HG02642 (cell line): ENCODE data around the gene ANGPTL1.

Source experiments
- ATAC-seq: cut with Tn5 transposase; IDR thresholded peaks from one replicate; pipeline ENCODE4 v1.9.1; 2021; ENCODE audit warnings: mild to moderate bottlenecking; ENCODE audit not compliant: unreplicated experiment, poor library complexity

ANGPTL1 gene, protein sequence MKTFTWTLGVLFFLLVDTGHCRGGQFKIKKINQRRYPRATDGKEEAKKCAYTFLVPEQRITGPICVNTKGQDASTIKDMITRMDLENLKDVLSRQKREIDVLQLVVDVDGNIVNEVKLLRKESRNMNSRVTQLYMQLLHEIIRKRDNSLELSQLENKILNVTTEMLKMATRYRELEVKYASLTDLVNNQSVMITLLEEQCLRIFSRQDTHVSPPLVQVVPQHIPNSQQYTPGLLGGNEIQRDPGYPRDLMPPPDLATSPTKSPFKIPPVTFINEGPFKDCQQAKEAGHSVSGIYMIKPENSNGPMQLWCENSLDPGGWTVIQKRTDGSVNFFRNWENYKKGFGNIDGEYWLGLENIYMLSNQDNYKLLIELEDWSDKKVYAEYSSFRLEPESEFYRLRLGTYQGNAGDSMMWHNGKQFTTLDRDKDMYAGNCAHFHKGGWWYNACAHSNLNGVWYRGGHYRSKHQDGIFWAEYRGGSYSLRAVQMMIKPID

DNA sequence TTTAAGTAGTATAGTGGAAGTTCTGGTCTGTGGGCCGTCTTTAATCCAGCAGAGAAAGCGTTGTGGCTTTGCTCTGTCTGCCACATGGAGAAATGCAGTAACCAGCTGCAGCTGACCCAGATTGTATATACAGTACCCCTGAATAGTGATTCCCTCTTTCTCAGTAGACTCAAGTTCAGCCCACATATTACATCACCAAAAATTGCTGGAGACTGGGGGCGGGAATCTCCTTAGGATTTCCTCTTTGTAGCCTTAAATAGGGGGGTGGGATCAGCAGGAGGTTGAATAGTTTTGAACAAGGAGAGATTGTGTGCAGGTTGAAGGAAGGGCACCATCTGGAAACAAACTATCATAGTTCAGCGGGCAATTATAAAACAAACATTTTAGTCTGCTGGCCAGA, at the start of gene ANGPTL1:
ANGPTL1 (minus strand) TSS at position 134 of the 400 bp plus-strand sequence. CDS start 5,301 bp downstream, outside the sequence.
- ATAC-seq = no peak

DNA sequence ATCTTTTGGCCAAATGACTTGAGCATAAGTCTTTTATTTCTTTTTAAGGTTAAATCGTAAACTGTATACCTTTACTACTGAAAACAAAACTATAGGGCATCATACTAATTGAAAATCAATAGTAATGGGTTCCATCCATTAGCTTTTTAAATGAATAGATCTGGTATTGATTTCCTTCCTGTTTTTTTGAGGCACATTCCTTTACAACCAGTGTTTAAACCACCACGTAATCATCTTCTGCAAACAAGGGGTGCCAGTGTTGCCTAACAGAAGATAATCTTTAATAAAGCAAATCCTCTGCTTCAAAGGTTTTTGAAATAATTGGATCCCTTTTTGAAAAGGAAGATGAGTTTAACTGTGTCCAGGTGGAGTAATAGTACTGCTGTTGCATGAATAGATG, 48.7 kb upstream of the ANGPTL1 start:
- ATAC-seq = no peak

DNA sequence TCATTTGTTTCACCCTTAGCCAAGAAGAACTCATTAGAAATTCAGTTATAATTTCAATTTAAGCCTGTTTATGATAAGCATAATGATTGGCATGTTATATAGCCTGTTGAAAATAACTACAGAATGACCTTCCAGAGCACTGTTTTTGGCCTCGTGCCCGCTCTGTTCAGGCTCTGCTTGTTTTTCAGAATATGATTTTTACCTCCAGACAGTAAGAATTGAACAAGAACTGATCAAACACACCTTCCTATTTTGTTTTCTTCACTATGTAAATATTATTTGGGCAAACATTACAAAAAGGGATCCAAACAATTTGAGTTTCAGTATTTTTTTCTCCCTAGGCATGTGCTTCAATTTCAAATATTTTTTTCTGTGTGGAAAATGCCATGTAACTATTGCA, 48.1 kb upstream of the ANGPTL1 start:
- no peak for ATAC-seq

DNA sequence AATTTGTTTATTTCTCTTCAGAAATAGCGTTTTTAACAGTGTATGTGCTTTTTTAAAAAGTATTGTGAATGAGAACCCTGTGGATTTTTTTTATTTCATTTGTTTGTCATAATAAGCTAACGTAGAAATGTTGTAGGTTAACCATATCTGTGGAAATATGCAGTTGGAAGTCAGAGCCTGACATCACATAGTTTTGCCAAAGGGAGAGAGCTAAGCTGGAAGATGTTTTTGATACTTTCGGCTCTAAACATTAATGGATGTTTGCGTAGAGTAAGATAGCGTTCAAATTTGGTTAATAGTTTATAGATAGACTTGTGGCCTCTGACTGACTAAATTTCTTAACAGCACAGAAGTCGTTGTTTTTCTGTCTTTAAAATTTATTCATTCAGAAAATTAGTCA, 47.4 kb upstream of the ANGPTL1 start:
- ATAC-seq = no peak

DNA sequence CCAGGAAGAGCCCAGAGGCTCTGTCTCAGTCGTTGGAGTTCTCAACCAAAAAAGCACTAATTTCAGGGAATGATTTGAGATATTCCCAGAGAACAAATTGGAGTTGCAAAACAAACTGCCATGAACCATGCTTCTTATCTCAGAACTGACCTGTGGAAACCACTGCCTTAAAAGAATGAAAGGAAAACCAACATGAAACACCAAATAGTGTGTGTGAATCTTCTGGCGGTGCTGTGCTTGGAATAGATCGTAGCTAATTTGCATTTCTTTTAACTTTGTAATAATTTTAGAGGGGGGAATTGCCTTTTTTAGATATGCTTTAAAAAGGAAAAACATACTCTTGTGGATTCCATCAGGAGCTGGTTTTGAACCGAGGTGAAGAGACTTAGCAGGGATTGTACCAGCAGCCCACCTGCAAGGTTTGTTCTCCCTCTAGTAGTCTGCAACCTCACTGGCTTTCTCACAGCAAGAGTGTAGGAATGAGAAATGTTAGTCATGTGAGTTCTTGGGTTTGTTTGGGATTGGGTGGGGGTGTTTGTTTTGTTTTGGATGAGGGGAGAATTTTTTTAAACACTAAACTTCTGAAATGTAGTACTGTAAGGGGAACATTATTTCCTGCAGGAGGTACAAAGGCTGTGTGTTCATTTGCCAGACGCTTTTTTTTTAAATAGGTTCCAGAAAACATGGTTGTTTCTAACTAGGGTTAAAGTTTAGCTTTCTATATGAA, 45.7 kb upstream of the ANGPTL1 start:
- no peak for ATAC-seq

DNA sequence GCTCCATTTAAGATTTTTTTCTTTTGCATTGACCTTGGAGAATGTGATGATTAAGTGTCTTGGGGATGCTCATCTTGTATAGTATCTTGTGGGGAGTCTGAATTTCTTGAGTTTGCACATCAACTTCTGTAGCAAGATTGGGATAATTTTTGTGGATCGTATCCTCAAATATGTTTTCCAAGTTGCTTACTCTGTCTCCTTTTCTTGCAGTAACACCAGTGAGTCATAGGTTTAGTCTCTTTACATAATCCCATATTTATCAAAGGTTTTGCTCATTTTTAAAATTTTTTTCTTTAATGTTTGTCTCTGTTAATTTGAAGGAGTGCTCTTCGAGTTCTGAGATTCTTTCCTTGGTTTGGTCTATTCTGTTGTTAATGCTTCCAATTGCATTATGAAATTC, 41.7 kb upstream of the ANGPTL1 start:
- ATAC-seq = no peak

DNA sequence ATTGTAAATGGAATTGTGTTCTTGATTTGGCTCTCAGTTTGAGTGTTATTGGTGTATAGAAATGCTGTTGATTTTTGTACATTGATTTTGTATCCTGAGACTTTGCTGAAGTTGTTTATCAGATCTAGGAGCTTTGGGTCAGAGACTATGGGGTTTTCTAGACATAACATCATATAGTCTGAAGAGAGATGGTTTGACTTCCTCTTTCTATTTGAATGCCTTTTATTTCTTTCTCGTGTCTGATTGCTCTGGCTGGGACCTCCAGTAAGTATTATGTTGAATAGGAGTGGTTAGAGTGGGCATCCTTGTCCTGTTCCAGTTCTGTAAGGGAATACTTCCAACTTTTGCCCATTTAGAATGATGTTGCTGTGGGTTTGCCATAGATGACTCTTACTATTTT, 39.1 kb upstream of the ANGPTL1 start:
- ATAC-seq = no peak

DNA sequence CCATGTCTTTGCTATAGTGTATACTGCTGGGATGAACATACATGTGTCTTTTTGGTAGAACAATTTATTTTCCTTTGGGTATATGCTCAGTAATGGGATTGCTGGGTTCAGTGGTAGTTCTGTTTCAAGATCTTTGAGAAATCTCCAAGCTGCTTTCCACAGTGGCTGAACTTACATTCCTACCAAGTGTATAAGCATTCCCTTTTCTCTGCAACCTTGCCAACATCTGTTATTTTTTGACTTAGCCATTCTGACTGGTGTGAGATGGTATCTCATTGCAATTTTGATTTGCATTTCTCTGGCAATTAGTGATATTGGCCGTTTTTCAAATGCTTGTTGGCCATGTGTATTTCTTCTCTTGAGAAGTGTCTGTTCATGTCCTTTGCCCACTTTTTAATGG, 37.5 kb upstream of the ANGPTL1 start:
- ATAC-seq = no peak

DNA sequence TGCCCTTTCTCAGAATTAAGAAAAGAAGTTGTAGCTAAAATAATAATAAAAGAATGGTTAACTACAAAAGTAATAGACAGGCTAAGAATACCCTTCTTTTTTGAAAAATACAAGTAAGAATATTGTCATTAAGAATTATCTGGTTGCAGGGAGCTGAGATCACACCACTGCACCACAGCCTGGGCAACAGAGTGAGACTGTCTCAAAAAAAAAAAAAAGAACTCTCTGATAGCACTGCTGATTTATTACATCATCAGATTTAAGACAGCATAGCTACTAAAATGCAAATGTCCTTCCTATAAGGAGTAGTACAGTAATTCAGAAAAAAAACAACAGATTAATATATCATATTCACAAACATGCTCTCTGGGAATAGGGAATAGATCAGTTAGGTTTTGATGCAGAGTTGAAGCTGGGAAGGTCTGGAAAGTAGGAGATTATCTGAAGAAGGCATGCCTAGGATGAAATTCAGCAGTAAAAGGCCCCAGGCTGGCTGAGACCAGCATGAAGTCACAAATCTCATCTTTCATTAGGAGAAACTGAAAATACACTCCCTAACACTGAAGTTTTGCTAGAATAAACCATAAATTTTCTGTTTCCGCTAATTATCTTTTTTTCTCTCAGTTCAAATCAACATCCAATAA, 30.7 kb upstream of the ANGPTL1 start:
- ATAC-seq = no peak

DNA sequence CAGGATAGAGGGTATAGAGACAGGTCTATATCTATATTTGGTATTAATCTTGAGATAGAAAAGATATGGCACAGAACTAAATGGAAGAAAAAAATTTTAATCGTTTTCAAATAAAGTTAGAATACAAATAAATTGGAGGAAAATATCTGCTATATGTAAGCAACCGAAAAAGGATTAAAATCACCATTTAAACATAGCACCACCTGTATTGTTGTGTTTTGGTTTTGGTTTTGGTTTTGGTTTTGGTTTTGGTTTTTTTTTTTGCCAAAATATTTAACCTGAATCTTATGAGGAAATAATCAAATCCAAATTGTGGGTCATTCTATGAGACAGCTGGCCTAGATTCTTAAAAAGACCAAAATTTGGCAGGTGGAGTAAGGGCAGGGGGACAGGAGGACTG, 28.5 kb upstream of the ANGPTL1 start:
- ATAC-seq = no peak

DNA sequence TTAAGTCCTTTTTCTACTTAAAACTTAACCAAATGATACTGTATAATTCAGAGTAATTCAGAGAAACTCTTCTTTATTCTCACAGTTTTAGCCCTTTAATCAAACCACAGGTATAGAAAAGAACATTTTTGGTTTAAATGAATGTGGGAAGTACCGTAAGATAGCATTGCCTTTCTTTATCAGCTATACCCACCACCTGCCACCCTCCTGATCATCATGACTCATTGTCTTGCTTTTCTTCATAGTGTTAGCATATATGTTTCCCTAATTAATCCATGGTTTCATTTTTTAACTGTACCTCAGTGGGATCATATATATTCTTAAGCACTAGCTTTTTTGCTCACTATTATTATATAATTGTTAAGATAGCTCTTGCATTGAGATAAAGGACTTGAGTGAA, 27.5 kb upstream of the ANGPTL1 start:
- no peak for ATAC-seq

DNA sequence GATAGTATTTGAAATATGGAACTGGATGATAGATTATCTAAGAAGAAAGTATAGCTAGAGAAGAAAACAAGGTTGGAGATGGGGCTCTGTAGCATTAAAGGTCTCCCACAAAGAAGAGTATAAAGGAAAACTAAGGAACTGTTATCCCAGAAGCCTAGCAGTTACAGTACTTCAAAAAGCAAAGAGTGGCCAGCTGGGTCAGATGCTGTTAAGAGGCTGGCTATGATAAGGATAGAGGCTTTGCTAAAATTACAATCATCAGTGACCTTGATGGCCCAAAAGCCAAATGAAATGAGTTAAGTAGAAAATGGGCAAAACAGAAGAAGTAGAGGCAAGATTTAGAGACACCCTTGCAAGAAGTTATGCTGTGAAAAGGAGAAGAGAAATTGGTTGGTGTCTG, 25.1 kb upstream of the ANGPTL1 start:
- ATAC-seq = no peak

DNA sequence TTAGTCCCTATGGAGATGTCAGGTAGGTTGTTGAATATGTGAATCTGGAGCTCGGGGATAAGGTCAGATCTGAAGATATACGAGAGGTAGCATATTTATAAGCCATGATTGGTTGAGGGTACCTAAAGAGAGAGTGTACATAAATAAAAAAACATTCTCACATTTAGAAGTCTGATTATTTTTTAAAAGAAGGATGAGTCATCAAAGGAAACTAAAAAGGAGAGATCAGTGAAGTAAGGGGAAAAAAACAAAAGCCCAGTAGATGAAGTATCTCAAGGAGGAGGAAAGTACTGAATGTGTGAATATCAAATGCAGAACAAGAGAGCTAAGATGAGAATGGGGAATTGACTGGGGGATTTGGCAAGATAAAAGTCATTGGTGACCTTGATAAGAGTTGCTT, 15.7 kb upstream of the ANGPTL1 start:
- no peak for ATAC-seq

DNA sequence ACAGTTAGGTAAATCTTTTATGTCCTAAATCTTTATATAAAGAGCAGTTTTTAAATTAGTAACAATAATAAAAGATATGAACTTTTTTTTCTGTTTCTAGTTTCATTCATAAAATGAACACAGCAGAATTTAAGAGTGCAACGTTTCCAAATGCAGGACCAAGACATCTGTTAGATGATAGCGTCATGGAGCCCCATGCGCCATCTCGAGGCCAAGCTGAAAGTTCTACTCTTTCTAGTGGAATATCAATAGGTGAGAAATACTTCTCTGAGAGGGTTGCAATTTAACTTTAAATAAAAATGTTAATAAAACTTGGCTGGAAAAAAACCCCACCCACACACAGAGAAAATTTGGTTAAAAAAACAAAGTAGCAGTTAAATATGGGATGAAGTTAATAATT, 15.0 kb upstream of the ANGPTL1 start:
- ATAC-seq = no peak

DNA sequence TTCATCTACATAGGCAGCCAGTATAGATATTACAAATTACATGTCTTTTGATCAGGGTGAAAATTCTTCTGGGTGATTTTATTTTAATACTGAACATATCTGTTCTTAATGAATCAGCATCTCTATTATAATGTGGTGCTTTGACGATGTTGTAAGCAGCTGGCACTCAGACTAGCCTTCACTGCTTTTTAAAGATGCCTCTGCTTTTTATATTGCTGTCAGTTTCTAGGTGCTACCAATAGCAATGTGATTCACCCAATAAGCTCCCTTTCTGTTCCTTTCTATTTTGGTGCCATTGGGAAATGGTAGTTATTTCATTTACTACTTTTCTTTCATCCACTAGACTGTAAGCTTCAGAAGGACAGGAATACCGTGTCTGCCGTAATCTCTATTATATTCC, 11.1 kb upstream of the ANGPTL1 start:
- no peak for ATAC-seq

DNA sequence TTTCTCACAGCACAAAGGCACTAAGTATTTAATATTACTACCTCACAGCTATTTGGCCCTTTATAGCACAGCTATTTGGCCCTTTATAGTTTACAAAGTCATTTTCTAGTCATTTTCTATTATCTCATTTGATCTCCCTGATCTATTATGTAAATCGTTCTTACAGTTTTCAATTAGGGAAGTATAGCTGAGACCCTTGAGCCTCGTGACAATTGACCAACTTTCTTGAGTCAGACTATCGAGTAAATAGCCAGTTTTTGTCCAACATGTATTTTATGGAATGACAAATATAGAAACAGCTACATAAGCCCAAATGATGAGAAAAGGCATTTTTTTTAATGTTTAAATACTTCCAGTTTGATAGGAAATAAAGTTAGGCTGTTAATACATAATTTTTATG, 7.0 kb upstream of the ANGPTL1 start:
- no peak for ATAC-seq

DNA sequence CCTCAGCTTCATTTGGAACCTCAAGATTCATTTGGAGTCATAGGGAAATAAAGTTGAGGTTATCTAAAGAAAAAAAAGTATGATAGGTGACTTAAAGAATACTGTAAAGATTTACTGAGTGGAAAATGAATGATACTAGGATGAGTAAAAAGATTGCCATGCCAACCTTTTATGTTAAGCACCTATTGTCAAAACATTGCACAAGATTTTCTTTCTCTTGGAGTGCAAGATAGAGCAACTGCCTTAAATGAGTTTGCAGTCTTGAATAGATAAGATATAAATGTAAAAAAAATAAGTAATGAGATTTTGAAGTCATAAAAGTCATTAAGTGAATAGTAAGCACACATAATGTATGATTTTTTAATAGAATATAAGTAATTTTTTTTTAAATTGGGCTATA, 5.1 kb upstream of the ANGPTL1 start:
- ATAC-seq = no peak

DNA sequence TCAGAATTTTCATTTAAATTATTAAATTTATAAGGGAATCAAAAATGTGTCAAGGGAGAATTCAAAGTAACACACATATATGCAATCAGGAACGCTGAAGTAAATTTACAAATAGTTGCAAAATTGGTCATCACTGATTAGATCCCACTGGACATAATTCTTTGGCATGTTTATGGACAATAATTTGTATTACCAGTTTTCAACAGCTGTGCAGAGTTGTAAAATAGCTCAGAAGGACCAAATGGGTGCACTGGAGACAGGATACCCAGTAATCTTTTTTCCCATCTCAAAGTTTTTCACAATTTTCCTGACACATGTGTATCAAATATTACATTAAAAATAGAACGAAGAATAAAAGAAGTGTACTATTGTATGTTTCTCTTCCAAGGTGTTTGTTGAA, 4.1 kb upstream of the ANGPTL1 start:
- no peak for ATAC-seq

DNA sequence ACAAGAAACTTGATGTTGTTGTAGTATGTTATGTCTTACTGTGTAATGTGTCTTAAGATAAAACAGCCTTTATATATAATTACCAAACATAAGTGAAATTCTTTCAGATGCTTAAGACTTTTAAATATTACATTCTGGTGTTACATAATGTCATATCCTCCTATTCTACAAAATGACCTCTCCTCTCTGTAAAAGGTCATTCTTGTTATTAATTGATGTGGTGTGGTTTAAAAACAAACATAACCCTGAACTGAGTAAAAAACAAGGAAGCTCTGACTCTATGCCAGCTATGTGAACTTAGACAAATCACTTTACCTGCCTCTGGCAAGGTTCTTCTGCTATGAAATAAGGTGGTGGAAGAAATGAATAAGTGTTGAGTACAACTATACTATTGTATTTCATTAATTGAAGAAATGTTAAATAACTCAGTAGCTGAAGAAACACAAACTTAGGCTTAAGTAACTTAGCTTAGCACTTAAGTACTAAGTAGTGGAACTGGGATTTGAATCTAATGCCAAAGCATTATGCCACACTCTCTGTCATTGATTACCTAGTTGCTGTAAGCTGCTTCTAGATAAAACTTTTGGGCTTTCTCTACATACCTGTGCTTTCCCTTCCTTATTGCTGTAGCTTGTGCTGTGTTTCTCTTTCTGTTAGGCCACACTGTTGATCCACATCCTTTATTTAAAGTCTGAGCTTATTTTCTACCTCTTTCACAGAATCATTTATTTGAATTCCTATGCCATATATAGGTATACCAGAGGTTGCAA, 859 bp upstream of the ANGPTL1 start:
- no peak for ATAC-seq

DNA sequence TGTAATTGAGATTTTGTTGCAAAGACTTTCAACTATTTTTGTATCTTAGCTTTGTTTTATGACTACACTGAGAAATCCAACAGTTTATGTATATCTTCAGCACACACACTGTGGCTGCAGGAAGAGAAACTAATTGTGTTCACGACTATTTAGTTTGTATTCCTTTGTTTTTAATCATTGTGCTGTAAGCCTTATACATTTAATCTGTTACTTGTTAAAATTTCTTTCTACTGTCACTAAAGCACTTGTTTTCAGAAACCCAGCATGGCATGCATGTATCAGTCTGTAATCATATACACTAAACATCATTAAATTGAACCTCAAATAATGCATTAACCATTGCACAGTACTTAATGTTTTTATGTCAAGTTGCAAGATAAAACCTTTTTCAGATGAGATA, 656 bp downstream of the ANGPTL1 start:
- ATAC-seq = no peak
